SU-DHL-6 (cell line): ENCODE data around the gene DTNA.

Experiments
- EZH2phosphoT487 ChIP-seq: fragments of 200-600 bp; sonication (generic), shearing (Covaris generic); conservative IDR thresholded peaks from 2 replicates; pipeline ENCODE4 v1.6.1; 2018; ENCODE audit warnings: mild to moderate bottlenecking, antibody characterized with exemption, low read length, moderate library complexity, mixed read lengths
- TF ChIP-seq, protein P1 (sequence below): fragments of 200-600 bp; sonication (generic); IDR thresholded peaks from one replicate; pipeline ENCODE4 v1.5.1; 2017; ENCODE audit warnings: antibody characterized with exemption, mild to moderate bottlenecking, low read length, moderate library complexity; ENCODE audit not compliant: insufficient read depth, poor library complexity, severe bottlenecking

DNA sequence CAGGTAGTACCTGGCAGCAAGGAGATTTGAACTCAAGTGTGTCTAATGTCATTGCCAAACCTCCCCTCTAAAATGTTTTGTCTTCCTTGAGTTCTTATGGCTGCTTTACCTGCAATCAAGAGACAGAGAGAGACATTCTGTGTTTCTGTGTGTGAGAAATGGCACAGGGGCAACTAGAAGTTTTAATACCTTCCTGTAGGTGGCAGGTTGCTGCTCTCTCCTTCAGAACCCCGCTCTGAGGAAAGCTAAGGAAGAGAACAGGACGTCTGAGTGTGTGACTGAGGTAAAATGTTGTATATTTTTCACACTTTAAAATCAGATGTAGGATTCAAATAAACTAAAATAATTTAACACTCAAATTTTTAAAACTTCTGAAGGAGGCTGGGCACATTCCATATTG lies 19.2 kb downstream of the DTNA start:
- TF ChIP-seq, protein P1, sequence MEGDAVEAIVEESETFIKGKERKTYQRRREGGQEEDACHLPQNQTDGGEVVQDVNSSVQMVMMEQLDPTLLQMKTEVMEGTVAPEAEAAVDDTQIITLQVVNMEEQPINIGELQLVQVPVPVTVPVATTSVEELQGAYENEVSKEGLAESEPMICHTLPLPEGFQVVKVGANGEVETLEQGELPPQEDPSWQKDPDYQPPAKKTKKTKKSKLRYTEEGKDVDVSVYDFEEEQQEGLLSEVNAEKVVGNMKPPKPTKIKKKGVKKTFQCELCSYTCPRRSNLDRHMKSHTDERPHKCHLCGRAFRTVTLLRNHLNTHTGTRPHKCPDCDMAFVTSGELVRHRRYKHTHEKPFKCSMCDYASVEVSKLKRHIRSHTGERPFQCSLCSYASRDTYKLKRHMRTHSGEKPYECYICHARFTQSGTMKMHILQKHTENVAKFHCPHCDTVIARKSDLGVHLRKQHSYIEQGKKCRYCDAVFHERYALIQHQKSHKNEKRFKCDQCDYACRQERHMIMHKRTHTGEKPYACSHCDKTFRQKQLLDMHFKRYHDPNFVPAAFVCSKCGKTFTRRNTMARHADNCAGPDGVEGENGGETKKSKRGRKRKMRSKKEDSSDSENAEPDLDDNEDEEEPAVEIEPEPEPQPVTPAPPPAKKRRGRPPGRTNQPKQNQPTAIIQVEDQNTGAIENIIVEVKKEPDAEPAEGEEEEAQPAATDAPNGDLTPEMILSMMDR: peak; percentile 34
- no peak for TF ChIP-seq EZH2phosphoT487
